ENCODE measurements around the gene C1orf50. TPM values are rescaled to one million over a fixed set of nuclear protein-coding genes. Genes with fewer than 3 reads are reported as not detected.
"Not testable (repeated sequence)": the region's sequence is repeated elsewhere in the genome, so short reads cannot be mapped to it uniquely, and the experiment has no call there.

Gene C1orf50
- total RNA-seq, 1 donor from 2014 or later, result 8.7 TPM

- DNase-seq (ENCODE audit: missing footprints); intact Hi-C loops (cut with DNase I); ATAC-seq: not testable (repeated sequence)
Measured at GRCh38 chr1:42751511-42752070, 15.5 kb upstream of the C1orf50 start.

DNA sequence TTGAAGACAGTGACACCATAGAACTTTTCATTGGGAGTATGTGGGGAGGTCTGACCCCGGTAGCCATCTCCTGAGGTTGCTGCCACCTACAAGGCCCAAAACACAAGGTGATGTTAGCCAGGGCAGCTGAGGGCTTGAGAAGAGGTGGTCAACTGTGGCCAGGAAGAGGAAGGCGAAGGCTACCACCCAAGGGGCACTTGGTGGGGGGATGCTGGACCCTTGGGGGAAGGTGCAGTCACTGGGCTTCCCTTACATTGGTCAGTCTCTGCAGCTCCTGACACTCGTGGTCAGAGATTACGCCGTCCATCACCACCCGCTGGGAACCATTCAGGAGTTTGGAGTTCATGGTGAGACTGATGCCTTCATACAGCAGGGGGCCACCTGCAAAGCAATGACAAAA lies 14.8 kb upstream of the C1orf50 start:
- ATAC-seq (no peak), DNase-seq (ENCODE audit: missing footprints) (no peak)
- intact Hi-C loops (cut with DNase I), result no loop called here

GRCh38 chr1:42753070-42753469 lies 14.0 kb upstream of the C1orf50 start:
- DNase-seq (ENCODE audit: missing footprints) (no peak), ATAC-seq (no peak)
- intact Hi-C loops (cut with DNase I), result no loop called here

DNA sequence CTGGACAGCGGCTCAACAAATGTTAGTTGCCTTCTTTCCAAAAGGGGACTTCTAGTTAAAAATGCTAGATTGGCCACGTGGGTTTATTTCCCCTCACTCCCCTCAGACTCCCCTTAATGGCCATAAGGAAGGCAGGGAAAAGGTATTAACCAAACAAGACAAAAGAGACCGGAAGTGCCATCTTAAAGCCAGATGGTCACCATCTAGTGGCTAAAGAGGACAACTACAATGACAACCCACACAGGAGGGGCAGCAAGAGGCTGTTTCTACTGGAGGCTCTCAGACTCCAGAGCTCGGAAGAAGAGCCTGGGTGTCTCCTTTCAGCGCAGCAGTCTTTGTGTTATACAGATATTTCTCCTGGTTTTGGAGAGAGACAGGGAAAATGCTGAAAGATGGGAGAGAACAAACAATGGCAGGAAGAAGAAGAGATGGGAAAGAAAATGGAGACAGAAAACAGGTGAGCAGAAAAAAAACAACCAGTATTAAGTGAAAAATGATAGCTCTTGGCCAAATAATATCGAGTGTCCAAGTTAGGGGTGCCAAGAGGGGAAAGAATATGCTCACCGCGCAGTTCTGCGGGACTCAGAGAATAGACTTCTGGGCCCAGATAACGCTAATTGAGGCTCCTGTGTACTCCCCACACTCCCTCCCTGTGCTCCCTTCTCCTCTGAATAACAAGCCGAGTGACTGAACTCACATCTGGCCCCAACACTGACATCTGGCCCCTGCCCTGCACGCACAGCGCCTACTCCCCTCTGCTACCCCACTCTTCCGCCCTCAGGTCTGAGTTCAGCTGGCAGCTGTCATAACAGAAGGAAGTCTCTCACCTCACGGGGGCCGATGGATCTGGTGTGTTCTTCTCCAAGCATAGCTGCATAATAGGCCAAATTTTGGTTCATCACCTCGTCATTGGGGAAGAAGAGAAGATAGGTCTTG lies 9.8 kb upstream of the C1orf50 start:
- ATAC-seq (no peak), DNase-seq (ENCODE audit: missing footprints) (no peak)
- intact Hi-C loops (cut with DNase I), result no loop called here

DNA sequence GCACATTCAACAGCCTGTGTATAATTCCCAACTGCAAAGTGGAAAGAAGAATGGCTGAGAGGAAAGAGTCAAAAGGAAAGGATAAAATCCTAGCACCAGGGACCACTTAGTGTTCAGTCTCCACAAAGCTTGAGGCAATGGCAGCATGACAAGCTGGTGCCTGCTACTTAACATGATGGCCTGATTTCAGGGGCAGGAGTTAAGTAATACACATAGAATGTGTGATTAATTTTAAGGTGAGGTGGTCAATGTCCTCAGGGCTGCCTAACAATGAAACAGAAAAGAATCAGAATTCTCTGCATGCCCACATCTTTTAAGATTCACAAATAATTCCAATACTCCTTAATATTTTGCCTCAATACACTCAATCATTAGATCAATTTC lies 9.2 kb upstream of the C1orf50 start:
- intact Hi-C loops (cut with DNase I), result no loop called here
- DNase-seq (ENCODE audit: missing footprints), result no peak
- ATAC-seq, result no peak

DNA sequence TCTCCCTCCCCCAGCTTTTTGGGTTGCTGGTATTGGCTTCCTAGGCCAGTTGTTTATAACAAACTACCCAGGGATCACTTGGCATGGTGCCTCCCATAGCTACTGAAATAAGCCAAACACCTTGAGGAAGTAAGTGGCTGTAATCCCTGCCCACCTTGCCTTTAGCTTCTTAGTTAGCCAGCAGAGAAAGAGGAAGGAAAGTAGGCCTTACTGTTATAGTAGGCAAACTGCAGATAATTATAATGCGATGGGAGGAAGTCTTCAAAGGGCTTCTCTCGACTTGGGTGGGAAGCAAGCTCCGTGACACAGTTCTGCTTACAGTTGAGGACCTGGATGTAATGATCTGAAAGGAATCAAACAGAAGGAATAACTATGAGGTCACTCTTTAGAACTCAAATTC lies 8.4 kb upstream of the C1orf50 start:
- intact Hi-C loops (cut with DNase I), result no loop called here
- no peak for ATAC-seq
- no peak for DNase-seq (ENCODE audit: missing footprints)

DNA sequence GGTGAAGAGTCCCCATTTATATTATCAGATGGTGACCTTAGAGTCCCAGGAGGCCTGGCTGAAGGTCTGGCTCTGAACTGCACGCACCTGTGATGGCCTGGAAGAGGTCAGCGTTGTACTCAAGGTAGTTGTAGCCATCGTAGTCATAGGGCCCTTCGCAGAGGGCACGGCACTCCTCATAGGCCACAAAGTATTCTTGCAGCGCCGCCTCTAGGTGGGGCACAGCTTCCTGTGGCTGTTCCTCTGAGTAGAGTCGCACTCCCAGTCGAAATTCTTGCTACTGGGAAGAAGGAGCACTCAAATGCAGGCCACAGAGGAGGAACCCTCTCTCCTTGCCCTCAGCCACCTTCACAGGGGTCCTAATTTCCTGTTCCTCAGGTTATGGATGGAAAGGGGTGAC lies 7.9 kb upstream of the C1orf50 start:
- intact Hi-C loops (cut with DNase I), result no loop called here
- DNase-seq (ENCODE audit: missing footprints) (no peak), ATAC-seq (no peak)

DNA sequence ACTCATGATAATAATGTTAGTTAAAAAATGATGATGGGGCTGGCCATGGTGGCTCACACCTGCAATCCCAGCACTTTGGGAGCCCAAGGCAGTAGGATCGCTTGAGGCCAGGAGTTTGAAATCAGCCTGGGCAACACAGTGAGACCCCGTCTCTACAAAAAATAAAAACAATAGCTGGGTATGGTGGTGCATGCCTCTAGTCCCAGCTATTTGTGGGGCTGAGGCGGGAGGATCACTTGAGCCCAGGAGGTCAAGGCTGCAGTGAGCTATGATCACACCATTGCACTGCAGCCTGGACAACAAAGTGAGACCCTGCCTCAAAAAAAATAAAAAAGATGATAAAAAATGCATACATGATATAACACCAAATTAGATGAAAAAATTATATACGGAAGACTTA lies 5.5 kb upstream of the C1orf50 start:
- intact Hi-C loops (cut with DNase I), result no loop called here
- ATAC-seq, result no peak

DNA sequence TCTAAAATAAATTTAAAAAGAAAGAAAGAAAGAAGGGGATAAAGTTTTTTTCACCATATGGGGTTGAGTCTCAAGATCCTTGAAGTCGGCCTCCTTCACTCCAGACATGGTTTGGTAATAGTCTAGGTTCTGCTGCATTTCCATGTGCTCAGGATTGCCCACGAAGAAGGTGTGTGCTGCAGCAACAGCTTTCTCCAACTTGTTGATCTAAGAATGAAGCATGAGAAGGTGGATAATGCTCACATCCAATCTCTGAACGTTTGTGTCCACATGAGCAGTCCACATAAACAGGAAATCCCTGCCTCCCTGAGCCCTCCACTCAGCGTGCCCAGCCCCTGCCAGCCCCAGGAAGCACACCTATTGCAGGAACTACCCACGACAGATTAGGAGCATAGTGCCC lies 4.8 kb upstream of the C1orf50 start:
- intact Hi-C loops (cut with DNase I), result no loop called here
- ATAC-seq, result no peak
- DNase-seq (ENCODE audit: missing footprints), result no peak

More for the DNA sequence above, 5.5 kb upstream of the C1orf50 start:
- no peak for DNase-seq (ENCODE audit: missing footprints)

GRCh38 chr1:42765269-42765668 lies 1.8 kb upstream of the C1orf50 start:
- DNase-seq (ENCODE audit: missing footprints) (no peak), ATAC-seq (no peak)
- intact Hi-C loops (cut with DNase I), result no loop called here

GRCh38 chr1:42765832-42766740 lies 963 bp upstream of the C1orf50 start:
- intact Hi-C loops (cut with DNase I), result loop anchor here (2.0 kb wide), 1 partner anchor 51 kb away; the partner anchor contains the start of genes ERMAP and SVBP
- no peak for ATAC-seq
- DNase-seq (ENCODE audit: missing footprints), result no peak

- peak; percentile 26 for ATAC-seq
- intact Hi-C loops (cut with DNase I), result loop anchor here (2.0 kb wide), 1 partner anchor 49 kb away; the partner anchor contains the start of genes ERMAP and SVBP
- no peak for DNase-seq (ENCODE audit: missing footprints)
Measured at GRCh38 chr1:42767510-42768000, 506 bp downstream of the C1orf50 start.

- no peak for ATAC-seq
- intact Hi-C loops (cut with DNase I), result no loop called here
- DNase-seq (ENCODE audit: missing footprints), result no peak
Measured at GRCh38 chr1:42768172-42768571, 1.1 kb downstream of the C1orf50 start.

GRCh38 chr1:42769811-42770210 lies 2.8 kb downstream of the C1orf50 start:
- DNase-seq (ENCODE audit: missing footprints), result no peak
- ATAC-seq, result no peak
- intact Hi-C loops (cut with DNase I), result no loop called here

DNA sequence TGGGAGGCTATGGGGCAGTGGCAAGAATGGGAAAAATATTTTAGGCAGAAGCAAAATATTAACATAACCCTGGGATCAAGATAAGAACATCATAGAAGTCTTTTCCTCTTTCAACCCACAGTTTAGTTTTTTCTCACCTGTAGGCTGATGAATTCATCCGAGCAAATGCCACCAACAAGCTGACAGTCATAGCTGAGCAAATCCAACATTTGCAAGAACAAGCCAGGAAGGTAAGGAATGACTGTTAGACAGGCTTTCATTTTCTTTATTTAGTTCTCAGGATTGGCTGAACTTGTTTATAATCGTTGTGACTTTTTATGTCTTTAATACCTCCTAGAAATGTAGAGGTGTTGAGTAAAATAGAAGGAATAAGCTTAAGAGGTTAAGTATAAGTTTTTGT lies 6.4 kb downstream of the C1orf50 start:
- no peak for DNase-seq (ENCODE audit: missing footprints)
- ATAC-seq, result no peak
- intact Hi-C loops (cut with DNase I), result no loop called here

DNA sequence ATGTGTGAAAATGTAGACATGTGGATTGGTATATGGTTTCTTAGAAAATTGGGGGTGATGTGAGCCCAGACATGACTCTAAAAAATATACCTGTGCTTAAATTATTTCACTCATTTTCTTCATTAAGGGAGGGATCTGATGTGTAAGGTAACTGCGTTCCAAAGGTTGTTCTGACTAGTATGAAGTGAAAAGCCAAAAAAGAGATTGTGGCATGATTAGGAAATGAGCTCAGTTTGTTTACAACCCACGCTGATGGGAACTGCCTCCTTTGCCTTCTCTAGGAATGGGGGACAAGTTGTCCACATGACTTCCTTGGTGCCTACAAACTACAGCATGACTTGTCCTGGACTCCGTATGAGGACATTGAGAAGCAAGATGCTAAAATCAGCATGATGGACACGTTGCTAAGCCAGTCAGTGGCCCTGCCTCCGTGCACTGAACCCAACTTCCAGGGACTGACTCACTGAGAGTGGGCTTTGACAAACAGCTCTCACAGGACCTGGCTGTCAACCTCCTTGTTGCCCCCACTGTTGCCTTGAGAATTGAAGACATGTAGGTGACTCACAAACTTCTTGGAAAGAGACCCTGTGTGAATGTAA lies 8.0 kb downstream of the C1orf50 start:
- DNase-seq (ENCODE audit: missing footprints) (no peak), ATAC-seq (no peak)
- intact Hi-C loops (cut with DNase I), result no loop called here

GRCh38 chr1:42776502-42776901 lies 9.5 kb downstream of the C1orf50 start:
- ATAC-seq, result no peak
- DNase-seq (ENCODE audit: missing footprints), result no peak
- intact Hi-C loops (cut with DNase I), result no loop called here

GRCh38 chr1:42777852-42778251 lies 10.8 kb downstream of the C1orf50 start:
- no peak for DNase-seq (ENCODE audit: missing footprints)
- intact Hi-C loops (cut with DNase I), result loop anchor here (2.0 kb wide), 1 partner anchor 295 kb away; no protein-coding TSS in a partner anchor
- ATAC-seq, result no peak

DNA sequence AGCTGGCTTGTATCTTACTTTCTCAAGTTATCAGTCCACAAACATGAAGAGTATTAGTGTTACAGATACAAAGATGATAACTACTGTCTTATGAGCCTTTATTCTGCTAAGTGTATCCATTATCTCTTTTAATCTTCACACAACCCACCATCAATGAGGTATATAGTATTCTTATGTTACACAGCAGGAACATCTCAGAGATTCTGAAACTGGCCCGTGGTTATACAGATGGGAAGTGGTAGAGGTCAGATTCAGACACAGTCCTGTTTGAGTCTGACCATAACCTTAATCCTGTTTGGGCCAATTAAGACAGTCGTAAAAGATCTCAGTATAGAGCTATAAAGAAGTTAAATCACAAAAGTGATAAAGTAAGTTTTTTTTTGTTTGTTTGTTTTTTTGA lies 12.7 kb downstream of the C1orf50 start:
- intact Hi-C loops (cut with DNase I), result loop anchor here (2.0 kb wide), 1 partner anchor 293 kb away; no protein-coding TSS in a partner anchor
- no peak for ATAC-seq
- no peak for DNase-seq (ENCODE audit: missing footprints)

All from Right ventricle myocardium inferior (tissue), 1 donor.